Measurements from ENCODE around the gene ACBD3.

The ACBD3 gene

GRCh38 chr1:226108935-226109828 is 77.4 kb downstream of the ACBD3 start:
- H3K9ac ChIP-seq (ENCODE audit: low read depth, low read length): peak overlapping the region; percentile 56; the same call in 1 of the 2 replicates
- peak overlapping the region; percentile 85 for H3K4me3 ChIP-seq (ENCODE audit: low read length)
- H3K9me3 ChIP-seq (ENCODE audit: insufficient read depth, low read depth, low read length): no peaks in the 10 kb centered on the region
- H3K27me3 ChIP-seq (ENCODE audit: insufficient read depth, low read length): peaks cover 23% of the 10 kb centered on the region
- H3K36me3 ChIP-seq (ENCODE audit: insufficient read depth, low read depth, low read length): no peaks in the 10 kb centered on the region
- H3K27ac ChIP-seq (ENCODE audit: low read length): no peak overlapping the region
- peaks cover 31% of the 10 kb centered on the region for H3K4me1 ChIP-seq (ENCODE audit: insufficient read depth, low read length)

- peaks cover 29% of the 10 kb centered on the region for H3K4me1 ChIP-seq (ENCODE audit: insufficient read depth, low read length)
- no peak overlapping the region for H3K4me3 ChIP-seq (ENCODE audit: low read length)
- no peak overlapping the region; the same call in 1 of the 2 replicates for H3K9ac ChIP-seq (ENCODE audit: low read depth, low read length)
- no peaks in the 10 kb centered on the region for H3K9me3 ChIP-seq (ENCODE audit: insufficient read depth, low read depth, low read length)
- peaks cover 22% of the 10 kb centered on the region for H3K27me3 ChIP-seq (ENCODE audit: insufficient read depth, low read length)
- no peak overlapping the region for H3K27ac ChIP-seq (ENCODE audit: low read length)
- H3K36me3 ChIP-seq (ENCODE audit: insufficient read depth, low read depth, low read length): no peaks in the 10 kb centered on the region
Measured at GRCh38 chr1:226107471-226108460, 78.8 kb downstream of the ACBD3 start.

DNA sequence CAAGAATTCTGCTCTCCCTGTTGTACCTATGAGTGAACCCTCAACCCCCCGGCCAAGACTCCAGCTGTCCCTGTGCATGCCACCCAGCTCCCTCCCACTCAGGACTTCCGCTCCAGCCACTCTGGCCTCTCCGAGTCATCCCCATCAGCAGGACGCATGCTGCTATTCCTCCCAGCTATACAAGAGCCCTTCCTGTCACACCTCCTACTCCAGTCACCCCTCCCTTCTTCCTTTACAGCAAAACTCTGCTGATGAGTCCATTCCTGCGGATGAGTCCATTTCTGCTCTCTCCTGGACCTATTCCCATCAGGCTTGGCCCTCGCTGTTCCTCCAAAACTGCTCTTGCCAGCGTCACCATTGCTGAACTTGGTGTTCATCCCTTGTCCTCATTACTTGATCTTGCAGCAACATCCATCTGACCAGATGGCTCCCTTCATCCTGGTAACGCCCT is 81.8 kb downstream of the ACBD3 start:
- Histone ChIP-seq H3K4me3 (ENCODE audit: low read length) (no peak overlapping the region), H3K9ac (ENCODE audit: low read depth, low read length) (no peak overlapping the region), H3K27ac (ENCODE audit: low read length) (no peak overlapping the region), H3K36me3 (ENCODE audit: insufficient read depth, low read depth, low read length) (no peaks in the 10 kb centered on the region), H3K4me1 (ENCODE audit: insufficient read depth, low read length) (peaks cover 9% of the 10 kb centered on the region; the same call in 1 of the 2 replicates), H3K27me3 (ENCODE audit: insufficient read depth, low read length) (peaks cover 8% of the 10 kb centered on the region), H3K9me3 (ENCODE audit: insufficient read depth, low read depth, low read length) (no peaks in the 10 kb centered on the region)

DNA sequence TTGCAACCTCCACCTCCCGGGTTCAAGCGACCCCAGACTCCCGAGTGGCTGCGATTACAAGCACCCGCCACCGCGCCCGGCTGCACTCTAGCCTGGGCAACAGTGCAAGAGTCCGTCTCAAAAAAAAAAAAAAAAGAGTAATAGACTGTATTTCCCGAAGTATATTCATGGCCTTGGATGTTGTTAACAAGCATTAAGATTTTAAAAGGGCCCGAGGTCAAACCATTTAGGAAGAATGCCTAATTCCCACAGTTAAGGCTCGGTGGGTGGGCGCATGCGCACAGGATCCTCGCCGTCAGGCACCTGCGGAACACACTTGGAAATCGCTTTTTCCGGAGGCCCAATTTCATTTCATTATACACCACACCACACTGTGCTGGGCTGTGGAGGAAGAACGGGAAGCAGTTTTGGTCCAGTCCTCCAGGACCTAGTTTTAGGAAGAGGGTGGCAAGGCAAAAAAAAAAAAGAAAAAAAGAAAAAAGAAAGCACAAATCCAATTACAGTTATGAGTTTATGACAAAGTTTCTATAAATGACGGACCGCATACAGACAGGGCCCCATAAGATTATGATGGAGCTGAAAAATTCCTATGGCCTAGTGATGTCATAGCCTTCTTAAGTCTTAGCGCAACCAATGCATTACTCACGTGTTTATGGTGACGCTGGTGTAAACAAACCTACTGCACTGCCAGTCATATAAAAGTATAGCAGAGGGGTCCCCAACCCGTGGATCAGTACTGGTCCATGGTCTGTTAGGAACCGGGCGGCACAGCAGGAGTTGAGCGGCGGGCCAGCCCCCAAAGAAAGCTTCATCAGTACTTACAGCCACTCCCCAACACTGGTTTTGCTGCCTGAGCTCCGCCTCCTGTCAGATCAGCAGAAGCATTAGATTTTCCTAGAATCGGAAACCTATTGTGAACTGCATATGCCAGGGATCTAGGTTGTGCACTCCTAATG is 85.8 kb downstream of the ACBD3 start:
- Histone ChIP-seq H3K4me3 (ENCODE audit: low read length) (peak overlapping the region; percentile 76), H3K4me1 (ENCODE audit: insufficient read depth, low read length) (peaks cover 6% of the 10 kb centered on the region; the same call in 1 of the 2 replicates), H3K9me3 (ENCODE audit: insufficient read depth, low read depth, low read length) (no peaks in the 10 kb centered on the region), H3K36me3 (ENCODE audit: insufficient read depth, low read depth, low read length) (no peaks in the 10 kb centered on the region), H3K9ac (ENCODE audit: low read depth, low read length) (no peak overlapping the region; the same call in 1 of the 2 replicates), H3K27ac (ENCODE audit: low read length) (no peak overlapping the region), H3K27me3 (ENCODE audit: insufficient read depth, low read length) (peaks cover 17% of the 10 kb centered on the region)

DNA sequence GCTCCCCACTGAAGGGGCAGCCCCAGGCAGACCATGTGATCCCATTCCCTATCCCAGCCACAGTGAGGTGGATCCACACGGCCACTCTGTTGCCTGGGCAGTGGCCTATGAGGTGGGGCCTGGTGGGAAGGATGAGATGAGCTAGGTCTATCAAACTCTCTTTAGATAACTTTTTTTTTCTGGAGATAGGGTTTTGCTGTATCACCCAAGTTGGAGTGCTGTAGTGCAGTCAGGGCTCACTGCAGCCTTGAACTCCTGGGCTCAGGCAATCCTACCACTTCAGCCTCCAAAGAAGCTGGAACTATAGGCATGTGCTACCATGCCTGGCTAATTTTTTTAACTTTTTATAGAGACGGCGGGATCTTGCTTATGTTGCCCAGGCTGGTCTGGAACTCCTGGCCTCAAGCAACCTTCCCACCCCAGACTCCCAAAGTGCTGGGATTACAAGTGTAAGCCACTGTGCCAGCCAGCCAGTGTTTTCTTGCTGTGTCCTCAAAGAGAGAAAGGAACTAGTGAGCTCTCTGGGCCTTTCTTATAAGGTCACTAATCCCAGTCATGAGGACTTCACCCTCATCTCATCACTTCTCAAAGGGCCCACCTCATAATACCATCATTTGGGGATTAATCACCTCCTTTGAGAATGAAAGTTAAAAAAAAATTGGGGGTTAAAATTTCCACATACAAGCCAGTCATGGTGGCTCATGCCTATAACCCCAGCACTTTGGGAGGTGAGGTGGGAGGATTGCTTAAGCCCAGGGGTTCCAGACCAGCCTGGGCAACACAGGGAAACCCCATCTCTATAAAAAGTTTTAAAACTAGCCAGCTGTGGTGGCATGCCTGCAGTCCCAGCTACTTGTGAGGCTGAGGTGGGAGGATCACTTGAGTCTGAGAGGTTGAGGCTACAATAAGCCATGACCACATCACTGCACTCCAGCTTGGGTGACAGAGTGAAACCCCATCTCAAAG is 87.4 kb downstream of the ACBD3 start:
- Histone ChIP-seq H3K9ac (ENCODE audit: low read depth, low read length) (no peak overlapping the region), H3K36me3 (ENCODE audit: insufficient read depth, low read depth, low read length) (no peaks in the 10 kb centered on the region), H3K27me3 (ENCODE audit: insufficient read depth, low read length) (peaks cover 17% of the 10 kb centered on the region), H3K9me3 (ENCODE audit: insufficient read depth, low read depth, low read length) (no peaks in the 10 kb centered on the region), H3K4me3 (ENCODE audit: low read length) (no peak overlapping the region), H3K27ac (ENCODE audit: low read length) (no peak overlapping the region), H3K4me1 (ENCODE audit: insufficient read depth, low read length) (peaks cover 6% of the 10 kb centered on the region; the same call in 1 of the 2 replicates)

DNA sequence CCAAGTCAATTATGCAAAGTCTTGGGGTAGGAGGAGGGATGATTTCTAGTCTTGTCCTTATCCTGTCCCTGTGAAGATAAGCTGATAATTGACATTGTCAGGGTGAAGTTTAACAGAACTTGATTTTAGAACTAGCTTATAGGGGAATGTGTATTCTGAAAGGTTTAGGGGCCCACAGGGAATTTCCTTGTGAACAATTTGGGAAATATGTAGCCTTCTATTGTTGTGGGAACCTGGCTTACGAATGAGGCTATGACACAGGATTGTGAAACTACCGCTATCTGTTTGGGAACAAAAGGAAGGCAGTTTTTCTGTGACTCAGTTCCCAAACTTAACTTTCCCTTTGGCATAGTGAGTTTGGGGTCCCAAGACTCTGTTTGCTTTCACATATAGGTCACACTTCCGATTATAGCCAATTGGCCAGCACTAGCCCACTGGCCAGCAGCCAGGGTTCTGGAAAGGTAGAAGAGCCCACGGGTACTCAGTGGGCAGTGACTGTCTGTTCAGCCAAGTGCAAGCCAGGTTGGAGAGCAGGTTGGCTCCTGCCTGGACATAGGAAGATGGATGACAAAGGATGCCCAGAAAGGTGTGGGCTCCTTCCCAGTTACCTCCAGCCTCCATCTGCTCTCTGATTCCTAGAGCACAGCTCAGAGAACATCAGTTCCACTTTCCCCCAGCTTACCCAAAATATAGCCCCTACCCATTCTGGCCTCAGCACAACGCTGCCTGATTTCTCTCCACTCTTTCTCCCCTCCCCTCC is 88.5 kb downstream of the ACBD3 start:
- H3K27ac ChIP-seq (ENCODE audit: low read length): no peak overlapping the region
- H3K4me3 ChIP-seq (ENCODE audit: low read length): no peak overlapping the region
- no peaks in the 10 kb centered on the region for H3K36me3 ChIP-seq (ENCODE audit: insufficient read depth, low read depth, low read length)
- no peak overlapping the region for H3K9ac ChIP-seq (ENCODE audit: low read depth, low read length)
- no peaks in the 10 kb centered on the region for H3K9me3 ChIP-seq (ENCODE audit: insufficient read depth, low read depth, low read length)
- H3K4me1 ChIP-seq (ENCODE audit: insufficient read depth, low read length): peaks cover 6% of the 10 kb centered on the region; the same call in 1 of the 2 replicates
- H3K27me3 ChIP-seq (ENCODE audit: insufficient read depth, low read length): peaks cover 17% of the 10 kb centered on the region

GRCh38 chr1:226095286-226095685 is 91.3 kb downstream of the ACBD3 start:
- no peak overlapping the region for H3K27ac ChIP-seq (ENCODE audit: low read length)
- peaks cover 6% of the 10 kb centered on the region; the same call in 1 of the 2 replicates for H3K4me1 ChIP-seq (ENCODE audit: insufficient read depth, low read length)
- H3K9me3 ChIP-seq (ENCODE audit: insufficient read depth, low read depth, low read length): no peaks in the 10 kb centered on the region
- no peak overlapping the region for H3K9ac ChIP-seq (ENCODE audit: low read depth, low read length)
- H3K27me3 ChIP-seq (ENCODE audit: insufficient read depth, low read length): peaks cover 15% of the 10 kb centered on the region
- no peak overlapping the region for H3K4me3 ChIP-seq (ENCODE audit: low read length)
- no peaks in the 10 kb centered on the region for H3K36me3 ChIP-seq (ENCODE audit: insufficient read depth, low read depth, low read length)

All from iPS-20b (cell line).